Measurements from ENCODE around the gene NOTCH1.

NOTCH1 gene

GRCh38 chr9:136473354-136473721 lies 72.5 kb downstream of the NOTCH1 start:
- no peak overlapping the region for H3K27ac ChIP-seq

GRCh38 chr9:136472640-136473353 lies 73.1 kb downstream of the NOTCH1 start:
- no peak for TF ChIP-seq CTCF (conservative IDR thresholded peaks at IDR 0.05)
- no peak overlapping the region for H3K27ac ChIP-seq

More at GRCh38 chr9:136473354-136473721, 72.5 kb downstream of the NOTCH1 start:
- no peak for TF ChIP-seq CTCF (conservative IDR thresholded peaks at IDR 0.05)

GRCh38 chr9:136471802-136472487 lies 73.9 kb downstream of the NOTCH1 start:
- no peak for TF ChIP-seq CTCF (conservative IDR thresholded peaks at IDR 0.05)
- no peak overlapping the region for H3K27ac ChIP-seq

- H3K27ac ChIP-seq, result no peak overlapping the region
- TF ChIP-seq CTCF (conservative IDR thresholded peaks at IDR 0.05), result no peak
Observed at GRCh38 chr9:136470792-136471469, 74.9 kb downstream of the NOTCH1 start.

GRCh38 chr9:136470356-136470755 lies 75.5 kb downstream of the NOTCH1 start:
- no peak overlapping the region for H3K27ac ChIP-seq
- TF ChIP-seq CTCF (conservative IDR thresholded peaks at IDR 0.05), result no peak

- TF ChIP-seq CTCF (conservative IDR thresholded peaks at IDR 0.05), result no peak
Observed at GRCh38 chr9:136467766-136468165, 78.1 kb downstream of the NOTCH1 start.

GRCh38 chr9:136466155-136466541 lies 79.7 kb downstream of the NOTCH1 start:
- no peak for TF ChIP-seq CTCF (conservative IDR thresholded peaks at IDR 0.05)
- no peak overlapping the region for H3K27ac ChIP-seq

More at GRCh38 chr9:136467766-136468165, 78.1 kb downstream of the NOTCH1 start:
- H3K27ac ChIP-seq, result no peak overlapping the region

Data from VCaP (cell line).